ENCODE data around the gene NME9.

NME9 gene

DNA sequence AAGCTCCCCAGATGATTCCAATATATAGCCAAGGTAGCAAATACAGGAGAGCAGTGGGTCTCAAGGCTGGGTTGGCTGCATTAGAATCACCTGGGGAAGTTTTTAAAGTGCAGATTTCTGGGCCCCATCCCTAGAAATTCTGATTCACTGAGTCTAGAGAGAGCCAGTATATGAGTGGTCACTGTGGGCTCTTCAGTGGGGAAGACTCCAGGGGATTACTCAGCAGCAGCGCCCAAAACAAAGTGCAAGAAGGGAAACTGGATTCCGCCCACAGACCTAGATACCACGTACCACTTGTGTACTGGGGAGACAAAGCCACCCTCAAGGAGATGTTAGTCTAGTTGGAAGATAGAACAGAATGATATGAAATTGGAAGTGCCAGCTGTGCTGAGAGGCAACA lies 40.0 kb downstream of the NME9 start:
- Histone ChIP-seq H4K20me1 (ENCODE audit: insufficient read depth, low read length, poor library complexity, severe bottlenecking) (no peaks in the 10 kb centered on the region), H3K79me2 (ENCODE audit: insufficient read depth, low read length) (no peaks in the 10 kb centered on the region), H3K27me3 (ENCODE audit: insufficient read depth, low read length, poor library complexity, severe bottlenecking) (no peaks in the 10 kb centered on the region), H3K4me3 (ENCODE audit: low read length, poor library complexity, severe bottlenecking) (no peak overlapping the region), H3K9me3 (ENCODE audit: insufficient read depth, low read depth, low read length) (no peaks in the 10 kb centered on the region), H2AFZ (ENCODE audit: low read length) (no peak overlapping the region), H3K4me2 (ENCODE audit: low read depth, low read length, poor library complexity, severe bottlenecking) (no peak overlapping the region), H3F3A (ENCODE audit: low read depth) (no peaks in the 10 kb centered on the region), H3K9me2 (replicated peaks; ENCODE audit: low read depth, low read length) (no peaks in the 10 kb centered on the region), H3K9ac (ENCODE audit: low read depth, low read length, poor library complexity, severe bottlenecking) (no peak overlapping the region), H3K36me3 (ENCODE audit: insufficient read depth, low read length) (peaks cover 75% of the 10 kb centered on the region; the same call in 1 of the 2 replicates), H3K4me1 (ENCODE audit: insufficient read depth, low read length, poor library complexity, severe bottlenecking) (no peaks in the 10 kb centered on the region)
- TF ChIP-seq, protein P1, sequence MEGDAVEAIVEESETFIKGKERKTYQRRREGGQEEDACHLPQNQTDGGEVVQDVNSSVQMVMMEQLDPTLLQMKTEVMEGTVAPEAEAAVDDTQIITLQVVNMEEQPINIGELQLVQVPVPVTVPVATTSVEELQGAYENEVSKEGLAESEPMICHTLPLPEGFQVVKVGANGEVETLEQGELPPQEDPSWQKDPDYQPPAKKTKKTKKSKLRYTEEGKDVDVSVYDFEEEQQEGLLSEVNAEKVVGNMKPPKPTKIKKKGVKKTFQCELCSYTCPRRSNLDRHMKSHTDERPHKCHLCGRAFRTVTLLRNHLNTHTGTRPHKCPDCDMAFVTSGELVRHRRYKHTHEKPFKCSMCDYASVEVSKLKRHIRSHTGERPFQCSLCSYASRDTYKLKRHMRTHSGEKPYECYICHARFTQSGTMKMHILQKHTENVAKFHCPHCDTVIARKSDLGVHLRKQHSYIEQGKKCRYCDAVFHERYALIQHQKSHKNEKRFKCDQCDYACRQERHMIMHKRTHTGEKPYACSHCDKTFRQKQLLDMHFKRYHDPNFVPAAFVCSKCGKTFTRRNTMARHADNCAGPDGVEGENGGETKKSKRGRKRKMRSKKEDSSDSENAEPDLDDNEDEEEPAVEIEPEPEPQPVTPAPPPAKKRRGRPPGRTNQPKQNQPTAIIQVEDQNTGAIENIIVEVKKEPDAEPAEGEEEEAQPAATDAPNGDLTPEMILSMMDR (conservative IDR thresholded peaks at IDR 0.05; ENCODE audit: low read length), result no peak
- no peak for TF ChIP-seq EZH2phosphoT487 (IDR thresholded peaks at IDR 0.05; ENCODE audit: borderline replicate concordance)

DNA sequence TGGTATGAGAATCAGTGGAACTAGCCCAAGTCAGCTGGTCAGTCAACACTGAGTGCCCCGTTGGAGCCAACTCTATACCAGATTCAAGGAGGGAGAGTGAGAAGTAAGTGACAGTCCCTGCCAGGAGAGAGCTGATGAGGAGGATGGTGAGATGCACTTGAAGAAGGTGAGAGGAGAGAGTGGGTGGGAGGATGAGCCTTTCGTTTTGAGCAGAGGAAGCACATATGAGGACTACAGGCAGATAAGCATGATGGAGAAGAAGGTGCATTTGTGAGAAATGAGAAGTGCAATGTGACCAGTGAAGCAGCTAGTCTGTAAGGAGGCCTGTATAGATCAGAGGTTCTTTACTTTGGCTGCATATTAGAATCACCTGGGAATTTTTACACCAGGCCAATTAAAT lies 40.4 kb downstream of the NME9 start:
- no peak overlapping the region for H3K9ac ChIP-seq (ENCODE audit: low read depth, low read length, poor library complexity, severe bottlenecking)

DNA sequence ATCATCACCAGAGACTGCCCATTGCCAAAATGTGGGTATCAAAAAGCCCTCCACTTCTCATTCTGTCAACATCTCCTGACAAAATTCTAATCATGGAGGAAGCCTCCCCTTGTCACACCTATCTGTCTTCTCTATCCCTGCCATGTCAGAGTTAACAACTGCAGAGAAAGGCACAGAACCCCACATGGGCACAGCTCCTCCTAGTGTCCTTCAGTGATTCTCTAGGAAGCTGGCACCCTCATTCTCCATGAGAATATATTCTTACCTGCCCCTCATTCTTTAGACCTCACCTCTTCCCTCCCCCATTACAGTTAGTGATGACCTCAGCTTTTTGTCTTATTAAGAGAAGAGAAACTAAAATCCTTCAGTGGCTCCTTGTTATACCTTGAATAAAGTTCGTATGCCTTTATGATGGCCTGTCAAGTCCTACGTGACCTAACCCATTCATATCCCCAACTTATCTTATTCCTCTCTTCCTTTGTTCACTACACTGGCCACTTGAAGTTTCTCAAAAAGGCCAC lies 44.6 kb downstream of the NME9 start:
- no peak overlapping the region for H3K4me2 ChIP-seq (ENCODE audit: low read depth, low read length, poor library complexity, severe bottlenecking)
- no peaks in the 10 kb centered on the region for H3K27me3 ChIP-seq (ENCODE audit: insufficient read depth, low read length, poor library complexity, severe bottlenecking)
- H3K9me3 ChIP-seq (ENCODE audit: insufficient read depth, low read depth, low read length), result no peaks in the 10 kb centered on the region
- H2AFZ ChIP-seq (ENCODE audit: low read length), result no peak overlapping the region
- H3K4me1 ChIP-seq (ENCODE audit: insufficient read depth, low read length, poor library complexity, severe bottlenecking), result no peaks in the 10 kb centered on the region
- H3K9ac ChIP-seq (ENCODE audit: low read depth, low read length, poor library complexity, severe bottlenecking), result no peak overlapping the region
- no peaks in the 10 kb centered on the region for H3K79me2 ChIP-seq (ENCODE audit: insufficient read depth, low read length)
- no peaks in the 10 kb centered on the region for H3K9me2 ChIP-seq (replicated peaks; ENCODE audit: low read depth, low read length)
- H4K20me1 ChIP-seq (ENCODE audit: insufficient read depth, low read length, poor library complexity, severe bottlenecking), result no peaks in the 10 kb centered on the region
- no peaks in the 10 kb centered on the region for H3F3A ChIP-seq (ENCODE audit: low read depth)
- no peak overlapping the region for H3K4me3 ChIP-seq (ENCODE audit: low read length, poor library complexity, severe bottlenecking)
- peaks cover 60% of the 10 kb centered on the region; the same call in 1 of the 2 replicates for H3K36me3 ChIP-seq (ENCODE audit: insufficient read depth, low read length)
- no peak for TF ChIP-seq EZH2phosphoT487 (IDR thresholded peaks at IDR 0.05; ENCODE audit: borderline replicate concordance)
- TF ChIP-seq, protein P1 (conservative IDR thresholded peaks at IDR 0.05; ENCODE audit: low read length), result peak; percentile 49

More for the DNA sequence above, 40.4 kb downstream of the NME9 start:
- TF ChIP-seq, protein P1 (conservative IDR thresholded peaks at IDR 0.05; ENCODE audit: low read length), result no peak
- TF ChIP-seq EZH2phosphoT487 (IDR thresholded peaks at IDR 0.05; ENCODE audit: borderline replicate concordance), result no peak
- Histone ChIP-seq H3F3A (ENCODE audit: low read depth) (no peaks in the 10 kb centered on the region), H3K9me2 (replicated peaks; ENCODE audit: low read depth, low read length) (no peaks in the 10 kb centered on the region), H3K36me3 (ENCODE audit: insufficient read depth, low read length) (peaks cover 79% of the 10 kb centered on the region; the same call in 1 of the 2 replicates), H3K27me3 (ENCODE audit: insufficient read depth, low read length, poor library complexity, severe bottlenecking) (no peaks in the 10 kb centered on the region), H3K9me3 (ENCODE audit: insufficient read depth, low read depth, low read length) (no peaks in the 10 kb centered on the region), H3K79me2 (ENCODE audit: insufficient read depth, low read length) (no peaks in the 10 kb centered on the region), H2AFZ (ENCODE audit: low read length) (no peak overlapping the region), H3K4me3 (ENCODE audit: low read length, poor library complexity, severe bottlenecking) (no peak overlapping the region), H4K20me1 (ENCODE audit: insufficient read depth, low read length, poor library complexity, severe bottlenecking) (no peaks in the 10 kb centered on the region), H3K4me1 (ENCODE audit: insufficient read depth, low read length, poor library complexity, severe bottlenecking) (no peaks in the 10 kb centered on the region), H3K4me2 (ENCODE audit: low read depth, low read length, poor library complexity, severe bottlenecking) (no peak overlapping the region)
